Midbrain (tissue), 1 donor: ENCODE measurements around the gene CFAP65.
A peak's percentile ranks its signal among the peaks of the same experiment; 100 is the strongest.

Experiments used
- DNase-seq: peaks from one replicate; lab custom pipeline; 2025; lab: John Stamatoyannopoulos, UW

Gene CFAP65

GRCh38 chr2:218963601-218964000, 77.7 kb downstream of the CFAP65 start:
- DNase-seq: no peak

GRCh38 chr2:218962859-218963492, 78.3 kb downstream of the CFAP65 start:
- peak; percentile 58 for DNase-seq

- no peak for DNase-seq
Observed at GRCh38 chr2:218961651-218962570, 79.4 kb downstream of the CFAP65 start.

- no peak for DNase-seq
Observed at GRCh38 chr2:218961229-218961628, 80.1 kb downstream of the CFAP65 start.

GRCh38 chr2:218960309-218961165, 80.8 kb downstream of the CFAP65 start:
- no peak for DNase-seq

- no peak for DNase-seq
Observed at GRCh38 chr2:218959761-218960308, 81.5 kb downstream of the CFAP65 start.

GRCh38 chr2:218959141-218959731, 82.1 kb downstream of the CFAP65 start, which contains the start of gene CDK5R2:
CDK5R2 (plus strand) TSS chr2:218959666; CDS start chr2:218959821, 155 bp downstream.
- DNase-seq: peak; percentile 80

- DNase-seq: no peak
Observed at GRCh38 chr2:218958276-218958675, 83.0 kb downstream of the CFAP65 start.

GRCh38 chr2:218957671-218958070, 83.6 kb downstream of the CFAP65 start:
- DNase-seq: no peak

GRCh38 chr2:218956039-218956438, 85.3 kb downstream of the CFAP65 start:
- no peak for DNase-seq

GRCh38 chr2:218954541-218955300, 86.6 kb downstream of the CFAP65 start:
- DNase-seq: no peak

- DNase-seq: no peak
Observed at GRCh38 chr2:218953366-218953954, 87.9 kb downstream of the CFAP65 start.
